ENCODE measurements around the gene RELL2.
"Not testable (repeated sequence)": the region's sequence is repeated elsewhere in the genome, so short reads cannot be mapped to it uniquely, and the experiment has no call there.

The RELL2 gene, protein sequence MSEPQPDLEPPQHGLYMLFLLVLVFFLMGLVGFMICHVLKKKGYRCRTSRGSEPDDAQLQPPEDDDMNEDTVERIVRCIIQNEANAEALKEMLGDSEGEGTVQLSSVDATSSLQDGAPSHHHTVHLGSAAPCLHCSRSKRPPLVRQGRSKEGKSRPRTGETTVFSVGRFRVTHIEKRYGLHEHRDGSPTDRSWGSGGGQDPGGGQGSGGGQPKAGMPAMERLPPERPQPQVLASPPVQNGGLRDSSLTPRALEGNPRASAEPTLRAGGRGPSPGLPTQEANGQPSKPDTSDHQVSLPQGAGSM

DNA sequence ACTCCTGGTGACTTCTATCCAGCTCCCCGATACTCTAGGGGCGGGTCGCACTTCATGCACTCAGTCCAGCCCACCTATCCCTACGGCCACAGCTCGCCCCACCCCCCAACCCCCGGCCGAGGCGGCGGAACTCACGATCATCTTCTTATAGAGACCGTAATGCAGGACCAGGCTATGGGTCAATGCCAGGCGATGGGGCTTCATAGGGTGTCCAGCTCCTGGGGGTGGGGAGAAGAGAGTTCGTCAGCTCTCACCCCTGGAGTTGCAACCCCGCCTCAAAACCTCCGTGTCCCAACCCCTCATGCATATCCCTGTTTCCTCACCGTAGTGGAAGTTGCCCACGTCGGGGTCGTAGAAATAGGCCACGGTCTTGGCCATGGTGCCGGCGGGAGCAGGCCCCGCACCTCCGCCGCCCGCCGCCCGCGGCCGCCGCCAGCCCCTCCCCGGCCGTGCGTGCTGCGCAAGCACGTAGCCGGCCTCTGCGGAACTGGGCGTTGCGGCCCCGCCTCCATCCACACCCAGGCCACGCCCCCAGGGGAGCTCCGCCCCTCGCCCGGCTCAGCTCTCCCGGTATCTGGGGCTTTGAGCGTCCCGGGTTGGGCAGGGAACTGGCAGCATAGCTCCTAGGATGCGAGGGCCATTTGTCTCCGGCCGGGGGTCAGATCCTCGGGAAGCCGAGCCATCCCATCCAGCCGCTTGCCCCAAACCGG, at the start of gene RELL2, which contains the start of gene HDAC3:
Gene RELL2 (plus strand): TSS at position 585 of the 710 bp plus-strand sequence. CDS start 1,229 bp downstream, outside the sequence.
Gene HDAC3 (minus strand): TSS at position 437 of the 710 bp plus-strand sequence. CDS start 59 bp downstream, at position 378.
- DNase-seq (ENCODE audit: low read depth), result peak; percentile 90

DNA sequence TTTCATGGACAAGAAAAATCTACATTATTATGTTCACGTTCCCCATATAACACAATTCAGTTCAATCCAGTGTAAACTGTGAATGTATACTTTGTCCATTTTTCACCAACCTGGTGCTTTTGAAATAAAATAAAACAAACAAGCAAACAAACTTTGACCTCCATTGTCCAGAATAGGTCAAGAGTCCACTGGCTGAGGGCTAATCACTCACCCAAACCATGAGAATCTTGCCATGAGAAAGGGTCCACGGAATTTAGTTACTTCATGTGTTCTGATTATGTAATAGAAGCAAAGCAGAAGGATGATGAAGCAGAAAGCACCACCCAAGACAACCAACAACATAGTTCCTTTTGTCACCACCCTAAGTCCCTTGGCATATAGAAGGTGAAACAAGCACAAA, 46.7 kb upstream of the RELL2 start:
- no peak for DNase-seq (ENCODE audit: low read depth)

GRCh38 chr5:141596867-141597266, 39.9 kb upstream of the RELL2 start:
- DNase-seq (ENCODE audit: low read depth), result no peak

- DNase-seq (ENCODE audit: low read depth), result no peak
Observed at GRCh38 chr5:141597394-141597793, 39.4 kb upstream of the RELL2 start.

- DNase-seq (ENCODE audit: low read depth), result no peak
Observed at GRCh38 chr5:141597814-141598213, 39.0 kb upstream of the RELL2 start.

DNA sequence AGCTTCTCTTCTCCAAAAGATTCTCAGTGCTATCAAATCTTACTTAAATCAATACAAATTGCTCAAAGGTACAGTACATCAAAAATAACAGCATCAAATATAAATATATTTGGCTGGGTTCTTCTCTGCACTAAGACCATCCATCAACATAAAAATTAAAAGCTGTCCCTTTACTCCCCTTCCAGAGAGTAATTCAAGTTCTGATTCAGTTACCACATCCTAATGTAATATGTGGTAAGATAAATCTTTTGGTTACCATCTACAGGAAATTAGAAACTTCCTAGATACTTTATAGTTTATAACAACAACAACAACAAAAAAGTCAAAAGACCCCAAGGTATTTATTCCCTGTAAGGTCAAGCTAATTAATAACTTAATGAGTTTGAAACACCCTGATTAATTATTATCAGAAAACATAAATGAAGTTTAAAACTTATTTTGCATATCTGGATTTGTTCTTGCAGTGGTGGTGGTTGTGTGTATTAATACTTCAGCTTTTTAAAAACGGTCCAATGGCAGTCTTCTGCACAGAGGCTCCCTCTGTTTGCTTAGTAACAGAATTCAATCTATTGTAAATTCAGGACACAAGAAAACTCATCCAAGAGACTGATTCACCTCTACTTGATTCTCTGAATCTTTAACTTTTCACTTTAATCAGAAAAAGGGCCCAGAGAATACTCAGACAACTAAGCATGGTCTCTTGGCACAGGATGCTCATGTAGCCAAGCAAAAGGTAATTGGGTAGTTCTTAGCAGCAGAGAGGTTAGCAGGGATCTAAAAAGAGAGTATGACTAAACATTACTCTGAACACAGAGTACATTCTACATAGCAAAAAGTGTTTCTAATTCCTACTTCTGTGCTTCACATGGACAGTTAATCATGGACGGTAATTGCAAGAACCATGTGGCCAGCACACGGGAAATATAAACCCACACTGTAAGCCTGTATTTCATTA, 38.1 kb upstream of the RELL2 start:
- DNase-seq (ENCODE audit: low read depth), result no peak

- no peak for DNase-seq (ENCODE audit: low read depth)
Observed at GRCh38 chr5:141602606-141603005, 34.2 kb upstream of the RELL2 start.

GRCh38 chr5:141603923-141604717, 32.7 kb upstream of the RELL2 start:
- no peak for DNase-seq (ENCODE audit: low read depth)

GRCh38 chr5:141605523-141606277, 31.1 kb upstream of the RELL2 start:
- DNase-seq (ENCODE audit: low read depth), result peak; percentile 45

GRCh38 chr5:141608046-141608445, 28.8 kb upstream of the RELL2 start:
- DNase-seq (ENCODE audit: low read depth), result no peak

DNA sequence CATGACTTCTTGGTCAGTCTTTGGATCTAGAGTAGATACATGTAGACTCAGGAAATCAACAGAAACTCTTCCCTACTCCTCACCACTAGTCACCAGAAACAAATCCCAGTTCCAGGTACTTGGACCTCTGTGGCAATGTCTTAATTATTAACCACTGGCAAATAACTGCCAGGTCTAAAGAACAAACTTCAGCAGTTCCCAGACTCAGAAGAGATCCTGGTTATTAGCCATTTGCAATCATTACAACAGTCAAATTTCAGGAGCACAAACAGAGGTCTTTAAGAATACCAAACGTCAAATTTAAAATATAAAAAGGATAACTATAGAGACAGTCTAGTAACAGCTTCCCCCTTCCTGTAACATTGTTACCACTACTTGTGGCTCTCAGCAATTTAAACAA, 28.2 kb upstream of the RELL2 start:
- no peak for DNase-seq (ENCODE audit: low read depth)

DNA sequence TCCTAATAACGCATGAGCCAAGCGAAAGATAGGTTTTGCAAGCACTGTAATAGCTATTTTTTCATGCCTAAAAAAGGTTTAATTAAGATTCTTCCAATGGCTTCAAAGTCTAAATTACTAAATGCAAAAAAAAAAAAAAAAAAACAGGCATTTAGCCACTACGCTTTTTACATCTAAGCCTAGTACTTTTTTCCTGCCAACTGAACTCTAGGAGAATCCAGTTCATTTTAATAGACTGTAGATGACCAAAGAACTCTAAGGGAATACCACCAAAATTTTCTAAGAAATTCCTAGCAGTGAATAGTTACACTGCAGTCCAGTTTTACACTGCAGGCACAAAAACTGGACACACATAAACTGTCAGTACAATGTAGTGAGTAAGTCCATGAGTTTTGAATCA, 27.8 kb upstream of the RELL2 start:
- DNase-seq (ENCODE audit: low read depth), result no peak

DNA sequence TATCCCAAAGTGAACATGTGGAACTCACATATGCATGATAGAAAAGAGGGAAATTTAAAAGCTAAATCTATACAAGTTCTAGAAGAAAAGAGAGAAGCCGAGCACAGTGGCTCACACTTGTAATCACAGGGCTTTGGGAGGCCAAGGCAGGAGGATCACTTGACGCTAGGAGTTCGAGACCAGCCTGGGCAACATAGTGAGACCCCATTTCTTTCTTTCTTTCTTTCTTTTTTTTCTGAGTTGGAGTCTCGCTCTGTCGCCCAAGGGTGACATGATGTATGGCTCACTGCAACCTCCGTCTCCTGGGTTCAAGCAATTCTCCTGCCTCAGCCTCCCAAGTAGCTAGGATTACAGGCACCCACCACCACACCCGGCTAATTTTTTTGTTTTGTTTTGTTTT, 26.9 kb upstream of the RELL2 start:
- not testable (repeated sequence) for DNase-seq (ENCODE audit: low read depth)

DNA sequence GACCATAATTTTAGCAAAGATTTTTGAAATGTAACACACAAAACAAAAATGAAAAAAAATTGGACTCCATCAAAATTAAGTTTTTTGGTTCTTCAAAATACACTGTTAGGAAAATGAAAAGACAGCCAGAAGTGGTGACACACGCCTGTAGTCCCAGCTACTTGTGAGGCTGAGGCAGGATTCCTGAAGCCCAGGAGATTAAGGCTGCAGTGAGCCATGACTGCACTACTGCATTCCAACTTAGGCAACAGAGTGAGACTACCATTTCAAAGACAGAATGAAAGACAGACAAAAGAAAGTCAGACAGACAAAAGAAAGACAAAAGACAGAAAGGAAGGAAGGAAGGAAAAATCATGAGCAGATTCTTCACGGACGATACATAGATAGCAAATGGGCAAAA, 25.5 kb upstream of the RELL2 start:
- no peak for DNase-seq (ENCODE audit: low read depth)

- no peak for DNase-seq (ENCODE audit: low read depth)
Observed at GRCh38 chr5:141613344-141613743, 23.5 kb upstream of the RELL2 start.

DNA sequence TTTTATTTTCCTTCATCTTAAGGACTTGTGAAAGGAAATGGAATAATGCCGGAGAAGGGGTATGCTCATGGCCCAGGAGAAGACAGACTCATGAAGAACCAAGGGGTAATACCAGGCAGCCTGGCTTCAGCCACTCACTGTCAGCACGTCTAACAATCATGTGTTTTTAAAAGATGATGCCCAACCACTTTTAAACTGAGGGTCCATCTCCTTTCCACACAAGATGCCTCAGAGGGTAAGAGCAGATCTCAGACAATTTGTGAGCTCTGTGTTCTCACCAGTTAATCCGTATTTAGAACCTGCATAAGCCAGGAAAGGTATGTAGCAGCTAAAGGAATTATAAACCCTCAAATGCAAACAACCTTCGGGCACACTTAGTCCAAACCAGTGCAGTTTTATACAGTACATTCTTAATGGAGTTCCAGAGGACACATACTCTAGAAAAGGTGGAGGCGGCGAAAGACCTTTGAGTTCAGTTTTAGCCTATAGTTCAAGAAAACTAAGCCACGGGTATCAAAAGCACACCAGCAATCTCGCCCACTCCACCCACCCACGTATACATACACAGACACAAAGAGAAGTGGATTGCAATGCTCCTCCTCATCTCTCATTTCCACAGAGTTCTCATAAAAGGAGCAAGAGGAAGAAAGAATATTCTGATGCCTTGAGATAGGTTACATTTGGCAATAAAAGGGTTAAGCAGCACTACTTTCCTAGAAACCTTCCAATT, 20.6 kb upstream of the RELL2 start:
- no peak for DNase-seq (ENCODE audit: low read depth)

- no peak for DNase-seq (ENCODE audit: low read depth)
Observed at GRCh38 chr5:141617128-141617527, 19.7 kb upstream of the RELL2 start.

DNA sequence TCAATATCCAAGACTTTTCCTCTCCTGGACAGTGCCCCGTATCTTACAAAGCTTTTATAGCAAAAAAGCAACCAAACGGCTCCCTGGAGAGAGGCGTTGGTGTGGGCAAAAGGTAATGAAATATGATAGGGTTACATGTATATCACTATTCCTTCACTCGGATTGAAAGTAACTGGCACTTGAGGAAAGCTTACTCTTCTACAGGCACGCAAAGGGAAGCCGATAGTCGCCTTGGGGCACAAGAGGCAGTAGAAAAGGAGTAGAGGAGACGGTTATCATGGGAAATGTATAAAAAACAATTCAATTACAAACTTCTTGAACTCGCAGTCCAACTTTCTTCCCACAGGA, 19.1 kb upstream of the RELL2 start:
- no peak for DNase-seq (ENCODE audit: low read depth)

DNA sequence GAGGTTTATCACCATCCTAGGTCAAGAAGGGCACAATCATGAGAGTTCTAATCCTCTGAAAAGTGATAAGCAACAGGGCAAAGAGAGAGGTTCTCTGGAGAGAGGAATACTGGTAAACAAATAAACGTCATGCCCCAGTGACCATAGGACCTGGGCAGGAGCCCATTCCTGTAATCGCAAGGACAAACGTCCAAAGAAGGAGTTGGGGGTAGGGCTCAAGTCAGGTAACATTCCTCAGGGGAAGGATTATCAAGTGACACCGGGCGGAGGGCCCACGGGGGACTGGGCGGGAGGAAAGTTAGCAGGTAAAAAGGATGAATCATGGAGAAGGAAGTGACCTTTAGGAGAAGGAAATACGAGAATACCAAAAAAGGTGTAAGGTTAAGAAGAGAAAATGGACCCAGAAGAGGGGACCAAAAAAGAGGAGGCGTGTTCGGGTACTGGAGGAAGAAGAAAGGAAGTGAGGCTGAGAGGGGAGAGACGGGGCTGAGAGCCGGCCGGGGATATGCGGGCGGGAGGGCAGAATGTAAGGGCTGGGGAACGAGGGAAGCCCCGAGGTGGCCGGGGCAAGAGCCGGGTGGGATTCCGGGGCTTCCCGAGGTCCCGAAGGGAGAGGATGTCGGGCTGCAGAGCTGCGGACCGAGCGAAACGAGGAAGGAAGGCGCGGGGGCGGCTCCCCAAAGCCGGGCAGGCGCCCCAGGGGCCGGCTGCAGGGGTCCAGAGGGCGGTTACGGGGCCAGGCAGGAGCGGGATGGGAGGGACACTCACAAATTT, 18.6 kb upstream of the RELL2 start:
- DNase-seq (ENCODE audit: low read depth), result peak; percentile 39

Measured in stimulated activated CD8-positive, alpha-beta memory T cell treated with anti-CD3 and anti-CD28 coated beads, Interleukin-12 subunit alpha, Interleukin-12 subunit beta, amount 100 ng/mL, for 4 hours (primary cell).